K562 (cell line): Measurements from ENCODE around the gene HHATL. TPM values are rescaled to one million over a fixed set of nuclear protein-coding genes. Genes with fewer than 3 reads are reported as not detected.

Source experiments
- ATF1 ChIP-seq, 2 experiments: fragments of 450-650 bp in 1 of 2; IDR thresholded peaks; 2 replicates each; pipeline ENCODE4 v1.6.1; 2016; ENCODE audit warnings: missing compliant biosample characterization in 1 of 2, missing genetic modification characterization in 1 of 2
- DEAF1 ChIP-seq: fragments of 450-650 bp; formaldehyde crosslinking; IDR thresholded peaks from 2 replicates; pipeline ENCODE4 v1.4.0; 2020; ENCODE audit warnings: mild to moderate bottlenecking, moderate library complexity
- EP300 ChIP-seq: IDR thresholded peaks from 2 replicates; pipeline ENCODE4 v1.6.1; 2012; ENCODE audit warnings: low read length, improper control_type of control experiment
- FOXJ2 ChIP-seq: fragments of 200-800 bp; sonication (Bioruptor generic); IDR thresholded peaks from 2 replicates; pipeline ENCODE4 v1.6.1; 2016; ENCODE audit warnings: missing genetic modification characterization, missing compliant biosample characterization
- GATAD2A ChIP-seq: fragments of 450-650 bp; IDR thresholded peaks from 2 replicates; pipeline ENCODE4 v1.6.1; 2017
- GTF2E2 ChIP-seq: fragments of 200-800 bp; sonication (Bioruptor generic); IDR thresholded peaks from 2 replicates; pipeline ENCODE4 v1.6.1; 2016; ENCODE audit warnings: missing genetic modification characterization, missing compliant biosample characterization
- HES1 ChIP-seq: fragments of 450-650 bp; IDR thresholded peaks from 2 replicates; pipeline ENCODE4 v1.6.1; 2016; ENCODE audit warnings: low read depth, mild to moderate bottlenecking, moderate library complexity
- KHSRP ChIP-seq: fragments of 450-650 bp; IDR thresholded peaks from 2 replicates; pipeline ENCODE4 v1.6.1; 2017
- MEF2A ChIP-seq: IDR thresholded peaks from 2 replicates; pipeline ENCODE4 v1.6.1; 2011; ENCODE audit warnings: low read depth, mild to moderate bottlenecking, low read length, moderate library complexity; ENCODE audit not compliant: control insufficient read depth
- NR2F6 ChIP-seq: fragments of 450-650 bp; formaldehyde crosslinking; IDR thresholded peaks from 2 replicates; pipeline ENCODE4 v1.4.0; 2020; ENCODE audit warnings: mild to moderate bottlenecking
- PRMT5 ChIP-seq: sonication (generic); formaldehyde crosslinking; IDR thresholded peaks from 2 replicates; pipeline ENCODE4 v1.5.0; 2020; ENCODE audit warnings: missing genetic modification reagents
- RBM17 ChIP-seq: fragments of 200-400 bp; formaldehyde crosslinking; IDR thresholded peaks from 2 replicates; pipeline ENCODE4 v1.6.1; 2017; ENCODE audit warnings: low read depth, mild to moderate bottlenecking, low read length, borderline replicate concordance
- RFX7 ChIP-seq: fragments of 250-450 bp; sonication (Bioruptor Pico); IDR thresholded peaks from 2 replicates; pipeline ENCODE4 v1.5.1; 2021; ENCODE audit warnings: mild to moderate bottlenecking
- ZNF274 ChIP-seq: IDR thresholded peaks from 2 replicates; pipeline ENCODE4 v1.6.1; 2011; ENCODE audit warnings: low read depth, mild to moderate bottlenecking, low read length, moderate library complexity, borderline replicate concordance
- ZNF3 ChIP-seq: fragments of 250-450 bp; sonication (Bioruptor Pico); IDR thresholded peaks from 2 replicates; pipeline ENCODE4 v1.5.0; 2021; ENCODE audit warnings: mild to moderate bottlenecking, moderate library complexity
- ZNF57 ChIP-seq: fragments of 450-650 bp; formaldehyde crosslinking; IDR thresholded peaks from 2 replicates; pipeline ENCODE4 v1.4.0; 2020; ENCODE audit warnings: mild to moderate bottlenecking, moderate library complexity
- ZNF75A ChIP-seq: fragments of 450-650 bp; formaldehyde crosslinking; IDR thresholded peaks from 2 replicates; pipeline ENCODE4 v1.4.0; 2020; ENCODE audit warnings: mild to moderate bottlenecking
- ZSCAN29 ChIP-seq: fragments of 450-650 bp; IDR thresholded peaks from 2 replicates; pipeline ENCODE4 v1.6.1; 2017
- polyA plus RNA-seq, 8 experiments: library from polyadenylated mRNA; depleted of rRNA in 4 of 8; stranded (reverse) in 5 of 8; unstranded in 3 of 8; fragments of >200 nt; fragmentation: Nextera tagmentation in 2 of 8; fragmentation: Illumina TruSeq in 1 of 8; extraction: Ambion mirVana in 2 of 8; extraction: Trizol in 1 of 8; gene quantifications; 2 replicates each; pipeline versions ENCODE4 v1.2.1 to v1.2.3, GENCODE V29; 2011 to 2014; ENCODE audit warnings: inconsistent platforms in 1 of 8, missing spikeins in 1 of 8
- total RNA-seq, 7 experiments: library from RNA; depleted of rRNA in 6 of 7; stranded (reverse); fragments of >200 nt in 6 of 7; fragmentation: Illumina TruSeq in 2 of 7; extraction: Trizol in 2 of 7; gene quantifications; 2 replicates each; pipeline versions ENCODE4 v1.2.1 to v1.2.3, GENCODE V29; 2011 to 2021; ENCODE audit warnings: low replicate concordance in 1 of 7
- TF ChIP-seq, protein P1 (sequence below), 2 experiments: fragments of 150-350 bp in 1 of 2; IDR thresholded peaks; 2 replicates each; pipeline ENCODE4 v1.6.1; 2012 to 2016; ENCODE audit warnings: low read depth in 2 of 2, low read length in 2 of 2, mild to moderate bottlenecking in 1 of 2, moderate library complexity in 1 of 2
- TF ChIP-seq, protein P2 (sequence below): fragments of 200-400 bp; formaldehyde crosslinking; IDR thresholded peaks from 2 replicates; pipeline ENCODE4 v1.6.1; 2017; ENCODE audit warnings: mild to moderate bottlenecking, low read depth, low read length, moderate library complexity

HHATL gene
- total and polyA plus RNA-seq, 9 of the 15 experiments (the other 6 are each of a cell fraction or from before 2014, with no cell fraction given) = not detected

DNA sequence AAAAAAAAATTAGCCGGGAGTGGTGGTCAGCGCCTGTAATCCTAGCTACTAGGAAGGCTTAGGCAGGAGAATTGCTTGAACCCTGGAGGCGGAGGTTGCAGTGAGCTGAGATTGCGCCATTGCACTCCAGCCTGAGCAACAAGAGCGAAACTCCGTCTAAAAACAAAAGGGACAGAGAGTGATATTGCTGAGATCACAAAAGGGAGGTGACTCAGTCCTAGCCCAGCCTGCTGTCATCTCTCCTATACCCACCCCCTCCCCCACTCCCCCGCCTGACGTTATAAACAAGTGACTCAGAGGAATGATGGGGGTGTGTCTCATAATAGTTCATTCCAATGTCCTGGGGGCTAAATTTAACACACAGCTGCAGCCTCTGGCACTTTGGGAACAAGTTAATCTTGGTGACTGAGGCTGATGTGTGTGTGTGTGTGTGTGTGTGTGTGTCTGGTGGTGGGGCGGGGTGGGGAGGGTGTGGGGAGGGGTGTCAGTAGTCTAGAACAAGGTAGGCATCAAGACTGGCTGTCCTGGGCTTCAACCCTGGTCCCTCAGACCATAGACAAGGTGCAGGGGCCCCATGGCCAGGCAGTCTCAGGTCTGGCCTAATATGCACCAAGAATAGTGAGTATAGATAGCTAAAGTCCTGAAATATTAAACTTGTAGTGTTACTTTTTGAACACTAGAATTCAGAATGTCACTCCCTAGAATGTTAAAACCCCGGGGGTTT is 18.6 kb downstream of the HHATL start (continued):
- TF ChIP-seq, protein P1, sequence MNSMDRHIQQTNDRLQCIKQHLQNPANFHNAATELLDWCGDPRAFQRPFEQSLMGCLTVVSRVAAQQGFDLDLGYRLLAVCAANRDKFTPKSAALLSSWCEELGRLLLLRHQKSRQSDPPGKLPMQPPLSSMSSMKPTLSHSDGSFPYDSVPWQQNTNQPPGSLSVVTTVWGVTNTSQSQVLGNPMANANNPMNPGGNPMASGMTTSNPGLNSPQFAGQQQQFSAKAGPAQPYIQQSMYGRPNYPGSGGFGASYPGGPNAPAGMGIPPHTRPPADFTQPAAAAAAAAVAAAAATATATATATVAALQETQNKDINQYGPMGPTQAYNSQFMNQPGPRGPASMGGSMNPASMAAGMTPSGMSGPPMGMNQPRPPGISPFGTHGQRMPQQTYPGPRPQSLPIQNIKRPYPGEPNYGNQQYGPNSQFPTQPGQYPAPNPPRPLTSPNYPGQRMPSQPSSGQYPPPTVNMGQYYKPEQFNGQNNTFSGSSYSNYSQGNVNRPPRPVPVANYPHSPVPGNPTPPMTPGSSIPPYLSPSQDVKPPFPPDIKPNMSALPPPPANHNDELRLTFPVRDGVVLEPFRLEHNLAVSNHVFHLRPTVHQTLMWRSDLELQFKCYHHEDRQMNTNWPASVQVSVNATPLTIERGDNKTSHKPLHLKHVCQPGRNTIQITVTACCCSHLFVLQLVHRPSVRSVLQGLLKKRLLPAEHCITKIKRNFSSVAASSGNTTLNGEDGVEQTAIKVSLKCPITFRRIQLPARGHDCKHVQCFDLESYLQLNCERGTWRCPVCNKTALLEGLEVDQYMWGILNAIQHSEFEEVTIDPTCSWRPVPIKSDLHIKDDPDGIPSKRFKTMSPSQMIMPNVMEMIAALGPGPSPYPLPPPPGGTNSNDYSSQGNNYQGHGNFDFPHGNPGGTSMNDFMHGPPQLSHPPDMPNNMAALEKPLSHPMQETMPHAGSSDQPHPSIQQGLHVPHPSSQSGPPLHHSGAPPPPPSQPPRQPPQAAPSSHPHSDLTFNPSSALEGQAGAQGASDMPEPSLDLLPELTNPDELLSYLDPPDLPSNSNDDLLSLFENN (IDR thresholded peaks at IDR 0.05; ENCODE audit: low read depth in 2 of 2, low read length in 2 of 2) = no peak
- TF ChIP-seq KHSRP (no peak), GATAD2A (no peak), DEAF1 (no peak), PRMT5 (CRISPR knock-in tag) (no peak), ZNF57 (CRISPR knock-in tag) (no peak), GTF2E2 (tag) (no peak), EP300 (peak; percentile 8; the same call in 1 of the 2 replicates), ZNF274 (no peak), NR2F6 (CRISPR knock-in tag) (no peak), ZSCAN29 (no peak), MEF2A (peak; percentile 64; the same call in 1 of the 2 replicates), ZNF3 (CRISPR knock-in tag) (no peak), HES1 (no peak), RBM17 (no peak), RFX7 (no peak), ATF1 (CRISPR knock-in tag; IDR thresholded peaks at IDR 0.05) (no peak), ATF1 (tag; IDR thresholded peaks at IDR 0.05) (no peak), ZNF75A (CRISPR knock-in tag) (no peak), FOXJ2 (tag) (peak; percentile 76; the same call in 1 of the 2 replicates)
- TF ChIP-seq, protein P2, sequence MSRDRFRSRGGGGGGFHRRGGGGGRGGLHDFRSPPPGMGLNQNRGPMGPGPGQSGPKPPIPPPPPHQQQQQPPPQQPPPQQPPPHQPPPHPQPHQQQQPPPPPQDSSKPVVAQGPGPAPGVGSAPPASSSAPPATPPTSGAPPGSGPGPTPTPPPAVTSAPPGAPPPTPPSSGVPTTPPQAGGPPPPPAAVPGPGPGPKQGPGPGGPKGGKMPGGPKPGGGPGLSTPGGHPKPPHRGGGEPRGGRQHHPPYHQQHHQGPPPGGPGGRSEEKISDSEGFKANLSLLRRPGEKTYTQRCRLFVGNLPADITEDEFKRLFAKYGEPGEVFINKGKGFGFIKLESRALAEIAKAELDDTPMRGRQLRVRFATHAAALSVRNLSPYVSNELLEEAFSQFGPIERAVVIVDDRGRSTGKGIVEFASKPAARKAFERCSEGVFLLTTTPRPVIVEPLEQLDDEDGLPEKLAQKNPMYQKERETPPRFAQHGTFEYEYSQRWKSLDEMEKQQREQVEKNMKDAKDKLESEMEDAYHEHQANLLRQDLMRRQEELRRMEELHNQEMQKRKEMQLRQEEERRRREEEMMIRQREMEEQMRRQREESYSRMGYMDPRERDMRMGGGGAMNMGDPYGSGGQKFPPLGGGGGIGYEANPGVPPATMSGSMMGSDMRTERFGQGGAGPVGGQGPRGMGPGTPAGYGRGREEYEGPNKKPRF = no peak
